Adrenal gland (tissue), 12 donors: ENCODE measurements around the gene RGS4. TPM values are rescaled to one million over a fixed set of nuclear protein-coding genes. Genes with fewer than 3 reads are reported as not detected.

Experiments
- DNase-seq, 7 donors: peaks; one replicate each; pipeline ENCODE4 v3.0.0-alpha.2; 2019 to 2020
- H3K27ac ChIP-seq, 5 donors: fragments of 200-600 bp; sonication (generic) in 4 of 5; 1 replicate in 3 of 5; 2 replicates in 2 of 5; pipeline versions ENCODE4 v1.5.1 to v1.8.0; 2016 to 2020; ENCODE audit warnings: mild to moderate bottlenecking in 1 of 5
- H3K27me3 ChIP-seq: fragments of 200-600 bp; 2 replicates; pipeline ENCODE4 v1.8.0; 2021
- H3K36me3 ChIP-seq, 2 donors: fragments of 200-600 bp; replicated peaks in 1 of 2; 1 replicate in 1 of 2; 2 replicates in 1 of 2; pipeline versions ENCODE4 v1.5.1 to v1.8.0; 2018 to 2022
- H3K4me1 ChIP-seq, 2 donors: fragments of 200-600 bp; replicated peaks in 1 of 2; 1 replicate in 1 of 2; 2 replicates in 1 of 2; pipeline versions ENCODE4 v1.5.1 to v1.8.0; 2018 to 2021
- H3K4me3 ChIP-seq, 4 donors: fragments of 200-600 bp; sonication (generic) in 3 of 4; one replicate each; pipeline ENCODE4 v1.5.1; 2016 to 2018
- H3K9me3 ChIP-seq, 3 donors: fragments of 200-600 bp; sonication (generic) in 1 of 3; replicated peaks in 1 of 3; 1 replicate in 2 of 3; 2 replicates in 1 of 3; pipeline versions ENCODE4 v1.5.1 to v1.8.0; 2016 to 2021
- CTCF ChIP-seq, 6 experiments: fragments of 450-650 bp in 4 of 6; fragments of 200-600 bp in 2 of 6; sonication (generic) in 1 of 6; IDR thresholded peaks; 1 replicate in 5 of 6; 2 replicates in 1 of 6; pipeline versions ENCODE4 v1.5.1 to v1.8.0; 2016 to 2021; ENCODE audit warnings: antibody characterized with exemption in 6 of 6, mild to moderate bottlenecking in 2 of 6, moderate library complexity in 1 of 6
- POLR2A ChIP-seq, 2 donors: fragments of 450-650 bp; IDR thresholded peaks; one replicate each; pipeline ENCODE4 v1.6.1; 2017; ENCODE audit warnings: antibody characterized with exemption in 2 of 2, mild to moderate bottlenecking in 2 of 2, moderate library complexity in 1 of 2
- WGBS, 4 donors: extraction: QIAGEN DNeasy Blood & Tissue Kit in 2 of 4; methylation state at CpG; one replicate each; pipeline versions ENCODE4 v1.1.5 to v1.1.7; 2013 to 2017; 5-methylcytosine and 5-hydroxymethylcytosine counted together
- intact Hi-C, 2 donors: fragments of 100-400 bp; cut with DNase I; formaldehyde crosslinking; loops; one replicate each; pipeline versions ENCODE4 v1.14.1 to v1.15.0; 2022 to 2023
- polyA plus RNA-seq, 3 donors: library from polyadenylated mRNA; stranded (reverse); fragments of 200-250 nt in 2 of 3; fragments of 350-450 nt in 1 of 3; fragmentation: Illumina TruSeq in 1 of 3; extraction: RNeasy Lipid Tissue Mini Kit (QIAGEN cat#74804) in 1 of 3; gene quantifications; one replicate each; pipeline ENCODE4 v1.2.3, GENCODE V29; 2013 to 2014
- total RNA-seq, 9 donors: library from RNA; depleted of rRNA in 4 of 9; stranded (reverse); fragments of >200 nt in 4 of 9; fragments of 120-200 nt in 1 of 9; fragmentation: NEBNext Ultra II Directional in 1 of 9; extraction: Animal tissue kit (Norgen Biotek cat#: 25700) in 1 of 9; gene quantifications; one replicate each; pipeline versions ENCODE4 v1.1.0 to v1.2.4, GENCODE V29; 2013 to 2023
- donor health status: healthy with polysubstance abuse.
- donor health status: Bipolar disorder and iron deficiency.
- donor health status: DM: yes; HTN: yes; CAD: no.
- donor health status: DM: no; HTN: no; CAD: no.
- donor health status: DM: no; HTN: no; CAD: no.
- donor health status: DM: yes; HTN: yes; CAD: no.

Gene RGS4
- total and polyA plus RNA-seq, 12 donors, result 2.2 to 48.5 (median 12.4) TPM

- no peaks in the 10 kb centered on the region for H3K36me3 ChIP-seq
- no peak for DNase-seq
- peaks cover 0 to 10% of the 10 kb centered on the region in 2 donors for H3K4me1 ChIP-seq
- no peak overlapping the region for H3K4me3 ChIP-seq
- H3K27ac ChIP-seq, result no peak overlapping the region
- WGBS, 4 donors, result 68 to 83% (median 81%) methylated on average over 3 of the region's 3 CpGs
- no peaks in the 10 kb centered on the region for H3K9me3 ChIP-seq
- no peaks in the 10 kb centered on the region for H3K27me3 ChIP-seq
- no peak for TF ChIP-seq CTCF (IDR thresholded peaks at IDR 0.05)
- intact Hi-C loops, result no loop called here
Observed at GRCh38 chr1:163090321-163090945, 21.3 kb downstream of the RGS4 start.

GRCh38 chr1:163093169-163093568 is 24.0 kb downstream of the RGS4 start:
- Histone ChIP-seq H3K36me3 (no peaks in the 10 kb centered on the region), H3K27me3 (no peaks in the 10 kb centered on the region), H3K4me3 (no peak overlapping the region), H3K4me1 (peaks cover 0 to 14% of the 10 kb centered on the region in 2 donors), H3K27ac (no peak overlapping the region), H3K9me3 (no peaks in the 10 kb centered on the region)
- intact Hi-C loops, result no loop called here
- DNase-seq, result no peak
- TF ChIP-seq CTCF (IDR thresholded peaks at IDR 0.05), result no peak
- TF ChIP-seq POLR2A (IDR thresholded peaks at IDR 0.05), result no peak
- WGBS, 4 donors, result 86 to 91% (median 91%) methylated on average over 4 of the region's 4 CpGs

GRCh38 chr1:163093579-163093978 is 24.4 kb downstream of the RGS4 start:
- no peak overlapping the region for H3K27ac ChIP-seq
- peaks cover 0 to 14% of the 10 kb centered on the region in 2 donors for H3K4me1 ChIP-seq
- H3K4me3 ChIP-seq, result no peak overlapping the region
- H3K9me3 ChIP-seq, result no peaks in the 10 kb centered on the region
- no peaks in the 10 kb centered on the region for H3K36me3 ChIP-seq
- 85 to 95% (median 90%) methylated on average over 6 to 9 of the region's 9 CpGs for WGBS, 4 donors
- DNase-seq, result no peak
- no peaks in the 10 kb centered on the region for H3K27me3 ChIP-seq
- intact Hi-C loops, result no loop called here
- TF ChIP-seq CTCF (IDR thresholded peaks at IDR 0.05), result no peak
- no peak for TF ChIP-seq POLR2A (IDR thresholded peaks at IDR 0.05)

- TF ChIP-seq CTCF (IDR thresholded peaks at IDR 0.05), result no peak
- no peak for TF ChIP-seq POLR2A (IDR thresholded peaks at IDR 0.05)
- Histone ChIP-seq H3K27ac (no peak overlapping the region), H3K27me3 (no peaks in the 10 kb centered on the region), H3K36me3 (no peaks in the 10 kb centered on the region), H3K9me3 (no peaks in the 10 kb centered on the region), H3K4me3 (no peak overlapping the region), H3K4me1 (peaks cover 0 to 14% of the 10 kb centered on the region in 2 donors)
- 68 to 72% (median 69%) methylated on average over 4 of the region's 4 CpGs for WGBS, 4 donors
- DNase-seq, result no peak
- intact Hi-C loops, result no loop called here
Observed at GRCh38 chr1:163094182-163094581, 25.0 kb downstream of the RGS4 start.
